MCF 10A (cell line): Measurements from ENCODE around the gene GJB5. TPM values are rescaled to one million over a fixed set of nuclear protein-coding genes. Genes with fewer than 3 reads are reported as not detected.

Source experiments
- BruUV-seq: library from RNA; stranded (reverse); fragments of 400-500 nt; replicated peaks from 2 replicates; lab custom pipeline; 2021; lab: Mats Ljungman, UMichigan
- CTCF ChIA-PET: fragments of 300-600 bp; sonication (Branson Sonifier 250); formaldehyde crosslinking; extraction: SDS; loops from one replicate; lab custom pipeline; 2021; ENCODE audit warnings: antibody characterized with exemption, inconsistent platforms; lab: Yijun Ruan, JAX
- POLR2A ChIA-PET: fragments of 300-600, 350-650 bp; sonication (Branson Sonifier 250); formaldehyde crosslinking; extraction: SDS; loops from one replicate; lab custom pipeline; 2020; ENCODE audit warnings: antibody characterized with exemption, inconsistent platforms; lab: Yijun Ruan, JAX
- DNase-seq: peaks from one replicate; pipeline ENCODE4 v3.0.0-alpha.2; 2018; ENCODE audit not compliant: unreplicated experiment
- H3K27ac Mint-ChIP-seq: one replicate; pipeline ENCODE4 v1.8.0; 2022; ENCODE audit warnings: mild to moderate bottlenecking, low read depth, mixed read lengths; ENCODE audit not compliant: unreplicated experiment
- H3K27me3 Mint-ChIP-seq: one replicate; pipeline ENCODE4 v1.8.0; 2022; ENCODE audit warnings: mixed read lengths; ENCODE audit not compliant: insufficient read depth, unreplicated experiment
- H3K36me3 Mint-ChIP-seq: one replicate; pipeline ENCODE4 v1.8.0; 2022; ENCODE audit warnings: mild to moderate bottlenecking, moderate library complexity, mixed read lengths; ENCODE audit not compliant: insufficient read depth, unreplicated experiment
- H3K4me1 Mint-ChIP-seq: one replicate; pipeline ENCODE4 v1.8.0; 2022; ENCODE audit warnings: mixed read lengths; ENCODE audit not compliant: insufficient read depth, unreplicated experiment
- H3K4me3 Mint-ChIP-seq: one replicate; pipeline ENCODE4 v1.8.0; 2022; ENCODE audit warnings: mild to moderate bottlenecking, moderate library complexity, mixed read lengths; ENCODE audit not compliant: unreplicated experiment
- H3K9me3 Mint-ChIP-seq: one replicate; pipeline ENCODE4 v1.8.0; 2022; ENCODE audit warnings: mixed read lengths; ENCODE audit not compliant: unreplicated experiment
- CTCF ChIP-seq: fragments of 200-600 bp; IDR thresholded peaks from one replicate; pipeline ENCODE4 v1.8.0; 2022; ENCODE audit warnings: antibody characterized with exemption, mild to moderate bottlenecking; ENCODE audit not compliant: unreplicated experiment
- intact Hi-C: fragments of 100-400 bp; cut with micrococcal nuclease; formaldehyde crosslinking; loops from 2 replicates; pipeline ENCODE4 v1.14.1; 2022
- total RNA-seq: library from RNA; stranded (reverse); gene quantifications from 2 replicates; pipeline ENCODE4 v1.2.3, GENCODE V29; 2022

The GJB5 gene
- total RNA-seq, 1 experiment from 2014 or later, result 33.2 TPM

- no TSS peak for BruUV-seq
- Mint-ChIP-seq H3K27me3 (no peaks in the 10 kb centered on the region), H3K27ac (peak overlapping the region; percentile 86), H3K36me3 (no peaks in the 10 kb centered on the region), H3K4me1 (peaks cover 16% of the 10 kb centered on the region), H3K9me3 (no peaks in the 10 kb centered on the region), H3K4me3 (no peak overlapping the region)
- no peak for TF ChIP-seq CTCF
- DNase-seq, result no peak
- ChIA-PET CTCF (interaction anchor here (0.6 to 1.8 kb wide), 6 partner anchors 8 to 104 kb away, joined by 4 to 8 read pairs (median 4); partner anchors contain the start of gene GJB5), POLR2A (interaction anchor here (0.6 to 1.0 kb wide), 3 partner anchors 24 to 1423 kb away, joined by 3 to 4 read pairs (median 4); partner anchors contain the start of gene SMIM12)
- intact Hi-C loops, result loop anchor here (1.0 kb wide), 2 partner anchors 7 to 18 kb away; partner anchors contain the start of gene GJB5
These were observed 7.8 kb downstream of the GJB5 start for GRCh38 chr1:34762474-34763141.

- ChIA-PET POLR2A (interaction anchor here (0.6 to 1.0 kb wide), 3 partner anchors 23 to 1423 kb away, joined by 3 to 4 read pairs (median 4); partner anchors contain the start of gene SMIM12), CTCF (interaction anchor here (0.6 to 1.8 kb wide), 7 partner anchors 8 to 964 kb away, joined by 4 to 8 read pairs (median 4); partner anchors contain the start of gene GJB5)
- DNase-seq, result peak; percentile 67
- no TSS peak for BruUV-seq
- peaks cover 13% of the 10 kb centered on the region for H3K4me1 Mint-ChIP-seq
- H3K9me3 Mint-ChIP-seq, result no peaks in the 10 kb centered on the region
- peak overlapping the region; percentile 57 for H3K4me3 Mint-ChIP-seq
- H3K27me3 Mint-ChIP-seq, result no peaks in the 10 kb centered on the region
- no peaks in the 10 kb centered on the region for H3K36me3 Mint-ChIP-seq
- no peak for TF ChIP-seq CTCF
- H3K27ac Mint-ChIP-seq, result peak overlapping the region; percentile 86
- intact Hi-C loops, result loop anchor here (1.0 kb wide), 2 partner anchors 8 to 17 kb away; partner anchors contain the start of gene GJB5
These were observed 8.4 kb downstream of the GJB5 start for GRCh38 chr1:34763142-34763781.

GRCh38 chr1:34768856-34769255, 14.0 kb downstream of the GJB5 start:
- H3K36me3 Mint-ChIP-seq, result no peaks in the 10 kb centered on the region
- ChIA-PET CTCF (no interaction called here), POLR2A (interaction anchor here (0.7 to 3.7 kb wide), 3 partner anchors 12 to 1164 kb away, joined by 3 to 23 read pairs (median 4); partner anchors contain the start of genes GJB3 and GJB5)
- peaks cover under 1% of the 10 kb centered on the region for H3K4me1 Mint-ChIP-seq
- TF ChIP-seq CTCF, result no peak
- no peak overlapping the region for H3K4me3 Mint-ChIP-seq
- no peak for DNase-seq
- no TSS peak for BruUV-seq
- H3K27ac Mint-ChIP-seq, result no peak overlapping the region
- H3K9me3 Mint-ChIP-seq, result no peaks in the 10 kb centered on the region
- H3K27me3 Mint-ChIP-seq, result no peaks in the 10 kb centered on the region
- intact Hi-C loops, result no loop called here
